Heart right ventricle (tissue), 16 donors: Measurements from ENCODE around the gene TSPOAP1. TPM values are rescaled to one million over a fixed set of nuclear protein-coding genes. Genes with fewer than 3 reads are reported as not detected.

Source experiments
- ATAC-seq, 8 donors: fragments of 200-7000 bp; cut with Tn5 transposase; one replicate each; pipeline ENCODE4 v1.9.1; 2020; ENCODE audit warnings: mild to moderate bottlenecking in 8 of 8, moderate library complexity in 8 of 8, moderate number of reproducible peaks in 1 of 8
- DNase-seq, 2 donors: peaks; one replicate each; pipeline ENCODE4 v3.0.0-alpha.2; 2020
- H3K27ac ChIP-seq, 10 donors: fragments of 200-600 bp; sonication (generic) in 2 of 10; one replicate each; pipeline versions ENCODE4 v1.5.0 to v1.8.0; 2020 to 2022; ENCODE audit warnings: mild to moderate bottlenecking in 3 of 10
- H3K27me3 ChIP-seq, 7 donors: fragments of 200-600 bp; one replicate each; pipeline ENCODE4 v1.8.0; 2021 to 2022; ENCODE audit warnings: mild to moderate bottlenecking in 2 of 7
- H3K36me3 ChIP-seq, 9 donors: fragments of 200-600 bp; sonication (generic) in 1 of 9; one replicate each; pipeline versions ENCODE4 v1.5.0 to v1.8.0; 2020 to 2022; ENCODE audit warnings: mild to moderate bottlenecking in 2 of 9
- H3K4me1 ChIP-seq, 9 donors: fragments of 200-600 bp; sonication (generic) in 1 of 9; one replicate each; pipeline versions ENCODE4 v1.5.0 to v1.8.0; 2020 to 2022; ENCODE audit warnings: mild to moderate bottlenecking in 4 of 9
- H3K4me3 ChIP-seq, 10 donors: fragments of 200-600 bp; sonication (generic) in 2 of 10; one replicate each; pipeline versions ENCODE4 v1.5.0 to v1.8.0; 2020 to 2022; ENCODE audit warnings: mild to moderate bottlenecking in 7 of 10, moderate library complexity in 2 of 10
- H3K9me3 ChIP-seq, 11 donors: fragments of 200-600 bp in 10 of 11; sonication (generic) in 2 of 11; one replicate each; pipeline versions ENCODE4 v1.5.0 to v1.8.0; 2013 to 2022; ENCODE audit warnings: mild to moderate bottlenecking in 2 of 11, control low read depth in 1 of 11, moderate library complexity in 1 of 11
- WGBS, 2 donors: extraction: QIAGEN DNeasy Blood & Tissue Kit; methylation state at CpG; one replicate each; pipeline ENCODE4 v1.1.7; 2013; ENCODE audit warnings: inconsistent platforms in 1 of 2; 5-methylcytosine and 5-hydroxymethylcytosine counted together
- intact Hi-C, 10 donors: fragments of 100-400 bp; cut with DNase I; formaldehyde crosslinking; loops; one replicate each; pipeline versions ENCODE4 v1.11.1 to v1.14.2; 2022
- polyA plus RNA-seq, 2 donors: library from polyadenylated mRNA; stranded (reverse); fragments of 200-250 nt; gene quantifications; one replicate each; pipeline ENCODE4 v1.2.3, GENCODE V29; 2013
- total RNA-seq, 10 donors: library from RNA; stranded (reverse); fragmentation: NEBNext Ultra II Directional in 3 of 10; extraction: Animal tissue kit (Norgen Biotek cat#: 25700) in 3 of 10; gene quantifications; one replicate each; pipeline versions ENCODE4 v1.2.1 to v1.2.4, GENCODE V29; 2021 to 2023
- TF ChIP-seq, protein P1 (sequence below), 9 donors: fragments of 200-600 bp; sonication (generic) in 2 of 9; IDR thresholded peaks; one replicate each; pipeline versions ENCODE4 v1.5.0 to v1.8.0; 2021 to 2022; ENCODE audit warnings: antibody characterized with exemption in 9 of 9, mild to moderate bottlenecking in 5 of 9, moderate library complexity in 1 of 9
- donor health status: Arrhythmogenic right ventricular cardiomyopathy.
- donor health status: ischemic (EF 13 %, LVEDD 7.1; RV severe dilation, severe dysfunction).
- donor health status: healthy with polysubstance abuse.
- donor health status: DM: no; HTN: yes; CAD: no.
- donor health status: DM: no; HTN: no; CAD: no.
- donor health status: ischemic (EF 25% LVEDD 6.9; RV normal size, moderate dysfunction).
- donor health status: ischemic (EF 25% LVEDD 5.7; RV mildly dilated, moderate dysfunction).
- donor health status: healthy.
- donor health status: DM: yes; HTN: yes; CAD: no.
- donor health status: Ischemic cardiomyopathy.
- donor health status: ischemic (EF 35%, LVEDD 5.7; RV mildly dilated, moderate dysfunction).
- donor health status: nonischemic (EF 11% LVEDD 7.7; RV severe dilation, severe dysfunction).
- donor health status: DM: yes; HTN: yes; CAD: no.
- donor health status: PGD.
- donor health status: ischemic (EF 29% LVEDD 5.4; RV normal size, mild dysfunction).
- donor health status: nonischemic (EF 23%, LVEDD 6.1; RV moderate dilation, normal function).

Gene TSPOAP1
- total and polyA plus RNA-seq, 12 donors, result 1.6 to 35.6 (median 12.4) TPM

DNA sequence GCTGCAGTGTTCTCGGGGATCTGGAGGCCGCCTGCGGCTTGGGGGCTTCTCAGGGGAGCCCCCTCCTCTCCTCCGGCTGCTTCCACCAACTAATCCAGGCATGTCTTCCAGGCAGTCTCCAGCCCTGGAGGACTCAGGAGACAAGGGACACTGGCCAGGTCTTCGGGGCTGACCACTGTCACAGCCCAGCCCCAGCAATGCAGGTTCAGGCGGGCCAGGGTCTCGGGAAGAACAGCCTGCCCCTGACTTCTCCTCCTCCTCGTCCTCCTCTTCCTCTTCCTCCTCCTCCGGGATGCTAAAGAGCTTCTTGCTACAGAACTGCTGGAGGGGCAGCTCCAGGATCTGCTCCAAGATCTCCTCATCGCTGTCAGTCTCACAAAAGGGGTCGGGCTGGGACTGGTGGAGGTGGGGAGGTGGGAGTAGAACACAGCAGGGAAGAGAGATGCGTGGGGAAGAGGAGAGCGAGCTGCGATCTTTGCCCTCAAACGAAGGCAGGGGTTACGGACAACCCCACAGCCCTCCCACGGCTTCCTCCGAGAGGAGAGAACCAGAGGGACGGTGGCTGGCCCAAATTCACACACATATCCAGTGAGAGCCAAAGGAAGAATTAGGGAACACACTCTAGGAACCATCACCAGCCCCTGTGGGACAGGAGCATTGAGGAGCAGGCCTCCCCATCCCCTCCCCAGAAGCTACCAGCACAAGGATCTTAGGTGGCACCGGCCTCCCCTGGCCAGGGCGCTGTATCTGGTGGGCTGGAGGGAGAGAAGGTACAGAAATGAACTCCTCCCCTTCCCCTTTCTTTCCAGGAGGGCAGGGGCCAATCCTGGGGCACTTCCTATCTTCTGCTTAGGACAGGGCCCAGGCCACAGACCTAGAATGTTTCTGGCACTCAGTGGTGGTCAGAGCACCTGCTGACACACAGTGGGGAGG, 19.3 kb downstream of the TSPOAP1 start:
- Histone ChIP-seq H3K9me3 (no peaks in the 10 kb centered on the region), H3K27ac (no peak overlapping the region), H3K27me3 (peaks cover 0 to 13% (median 0%) of the 10 kb centered on the region in 7 donors), H3K36me3 (no peaks in the 10 kb centered on the region), H3K4me1 (peaks cover 0 to 2% (median 0%) of the 10 kb centered on the region in 9 donors), H3K4me3 (no peak overlapping the region)
- TF ChIP-seq, protein P1, sequence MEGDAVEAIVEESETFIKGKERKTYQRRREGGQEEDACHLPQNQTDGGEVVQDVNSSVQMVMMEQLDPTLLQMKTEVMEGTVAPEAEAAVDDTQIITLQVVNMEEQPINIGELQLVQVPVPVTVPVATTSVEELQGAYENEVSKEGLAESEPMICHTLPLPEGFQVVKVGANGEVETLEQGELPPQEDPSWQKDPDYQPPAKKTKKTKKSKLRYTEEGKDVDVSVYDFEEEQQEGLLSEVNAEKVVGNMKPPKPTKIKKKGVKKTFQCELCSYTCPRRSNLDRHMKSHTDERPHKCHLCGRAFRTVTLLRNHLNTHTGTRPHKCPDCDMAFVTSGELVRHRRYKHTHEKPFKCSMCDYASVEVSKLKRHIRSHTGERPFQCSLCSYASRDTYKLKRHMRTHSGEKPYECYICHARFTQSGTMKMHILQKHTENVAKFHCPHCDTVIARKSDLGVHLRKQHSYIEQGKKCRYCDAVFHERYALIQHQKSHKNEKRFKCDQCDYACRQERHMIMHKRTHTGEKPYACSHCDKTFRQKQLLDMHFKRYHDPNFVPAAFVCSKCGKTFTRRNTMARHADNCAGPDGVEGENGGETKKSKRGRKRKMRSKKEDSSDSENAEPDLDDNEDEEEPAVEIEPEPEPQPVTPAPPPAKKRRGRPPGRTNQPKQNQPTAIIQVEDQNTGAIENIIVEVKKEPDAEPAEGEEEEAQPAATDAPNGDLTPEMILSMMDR (IDR thresholded peaks at IDR 0.05), result no peak
- WGBS, 2 donors, result 70 to 76% methylated on average over 21 of the region's 21 CpGs
- no peak for ATAC-seq
- intact Hi-C loops, result loop anchor here in 2 of 10 donors (10.0 kb wide), 1 partner anchor 136 kb away; no protein-coding TSS in a partner anchor
- no peak for DNase-seq

DNA sequence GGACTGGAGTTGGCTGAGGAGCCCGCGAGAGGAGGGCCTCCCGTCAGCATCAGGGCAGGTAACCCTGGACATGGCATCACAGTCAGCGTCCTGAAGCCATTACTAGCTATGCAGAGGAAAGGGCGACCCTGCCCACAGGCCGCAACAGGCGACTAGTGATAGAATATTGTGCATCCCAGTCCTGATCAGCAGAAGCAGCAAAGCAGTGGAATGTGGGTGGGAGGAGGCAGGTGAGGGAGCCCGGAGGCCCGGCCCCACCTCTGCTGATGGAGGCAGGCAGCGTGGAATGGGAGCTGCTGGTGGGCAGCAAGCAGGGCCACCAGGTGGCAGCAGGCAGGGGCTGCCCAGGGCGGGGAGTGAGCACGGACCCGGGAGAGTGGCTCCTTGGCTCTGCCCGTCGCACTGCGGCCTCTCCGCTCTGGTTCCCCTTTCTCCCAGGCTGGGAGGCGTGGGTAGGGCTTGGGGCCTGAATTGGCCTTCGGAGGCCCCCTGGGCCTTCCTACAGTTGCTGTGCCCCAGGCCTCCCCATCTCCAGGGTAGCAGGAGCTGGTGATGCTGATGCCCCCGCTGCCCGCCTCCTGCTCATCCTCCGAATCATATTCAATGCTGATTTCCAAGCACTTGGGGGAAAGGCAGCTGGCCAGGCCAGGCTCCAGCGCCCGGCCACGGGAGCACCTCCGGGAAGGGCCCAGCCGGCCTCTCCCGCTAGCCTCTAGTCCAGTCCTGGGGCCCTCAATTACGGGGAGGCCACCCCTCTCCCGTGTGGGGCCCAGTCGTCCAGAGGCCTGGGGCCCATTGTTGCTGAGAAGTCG, 20.2 kb downstream of the TSPOAP1 start:
- no peak for ATAC-seq
- Histone ChIP-seq H3K9me3 (no peaks in the 10 kb centered on the region), H3K36me3 (no peaks in the 10 kb centered on the region), H3K27ac (no peak overlapping the region), H3K4me1 (peaks cover 0 to 4% (median 0%) of the 10 kb centered on the region in 9 donors), H3K27me3 (peaks cover 0 to 21% (median 0%) of the 10 kb centered on the region in 7 donors), H3K4me3 (no peak overlapping the region)
- no peak for DNase-seq
- WGBS, 2 donors, result 73 to 75% methylated on average over 32 of the region's 32 CpGs
- TF ChIP-seq, protein P1 (IDR thresholded peaks at IDR 0.05), result peak in 5 of 9 donors; percentile 20 to 38 (median 27)
- intact Hi-C loops, result loop anchor here in 2 of 10 donors (10.0 kb wide), 1 partner anchor 136 kb away; no protein-coding TSS in a partner anchor

DNA sequence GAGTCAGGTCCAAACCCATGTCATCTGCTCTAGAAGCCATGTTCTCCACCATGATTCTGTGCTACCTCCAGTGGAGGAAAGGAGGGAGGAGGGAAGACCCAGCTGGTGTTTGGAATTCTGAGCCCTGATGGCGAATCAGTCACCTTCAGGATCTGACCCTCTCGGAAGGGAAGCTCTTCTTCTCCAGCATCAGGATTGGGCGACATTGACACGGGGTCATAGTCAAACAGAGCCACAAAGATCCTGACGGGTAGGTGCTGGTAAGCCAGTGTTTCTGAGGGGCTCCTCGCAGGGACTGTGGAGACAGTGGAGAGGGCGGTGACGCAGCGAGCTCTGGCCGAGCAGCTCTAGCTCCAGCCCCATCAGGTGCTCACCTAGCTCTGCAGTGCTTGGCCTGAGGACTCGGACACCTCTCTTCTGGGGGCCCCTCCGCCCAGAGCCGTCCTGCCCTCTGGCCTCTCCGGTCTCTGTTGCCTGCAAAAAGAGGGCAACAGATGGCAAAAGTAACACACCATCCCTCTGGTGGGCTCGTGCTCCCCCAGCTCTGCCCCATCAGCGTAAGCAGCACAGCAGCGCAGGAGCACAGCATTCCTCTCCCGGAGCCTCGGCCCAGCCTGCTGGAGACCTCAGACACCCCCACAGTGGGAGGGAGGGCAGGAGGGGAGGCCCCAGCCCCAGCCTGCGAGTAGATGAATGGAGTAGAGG, 21.0 kb downstream of the TSPOAP1 start:
- H3K4me1 ChIP-seq, result peaks cover 0 to 4% (median 0%) of the 10 kb centered on the region in 9 donors
- intact Hi-C loops, result loop anchor here in 2 of 10 donors (10.0 kb wide), 1 partner anchor 137 kb away; no protein-coding TSS in a partner anchor
- TF ChIP-seq, protein P1 (IDR thresholded peaks at IDR 0.05), result no peak
- no peak for ATAC-seq
- no peaks in the 10 kb centered on the region for H3K36me3 ChIP-seq
- no peak for DNase-seq
- no peaks in the 10 kb centered on the region for H3K9me3 ChIP-seq
- WGBS, 2 donors, result 81 to 84% methylated on average over 20 of the region's 20 CpGs
- H3K27me3 ChIP-seq, result peaks cover 0 to 25% (median 0%) of the 10 kb centered on the region in 7 donors
- no peak overlapping the region for H3K4me3 ChIP-seq
- no peak overlapping the region for H3K27ac ChIP-seq
